ENCODE results near the gene DDRGK1.
"Not testable (repeated sequence)": the region's sequence is repeated elsewhere in the genome, so short reads cannot be mapped to it uniquely, and the experiment has no call there.

Gene DDRGK1

GRCh38 chr20:3163099-3164042 lies 41.1 kb downstream of the DDRGK1 start:
- DNase-seq = no peak

GRCh38 chr20:3162080-3162611 lies 42.3 kb downstream of the DDRGK1 start:
- DNase-seq = no peak

- DNase-seq = no peak
These were observed 43.0 kb downstream of the DDRGK1 start for GRCh38 chr20:3161316-3162079.

- DNase-seq = no peak
These were observed 44.1 kb downstream of the DDRGK1 start for GRCh38 chr20:3160418-3160817.

- no peak for DNase-seq
These were observed 45.5 kb downstream of the DDRGK1 start for GRCh38 chr20:3158968-3159431.

- no peak for DNase-seq
These were observed 46.7 kb downstream of the DDRGK1 start for GRCh38 chr20:3157817-3158216.

GRCh38 chr20:3156811-3157619 lies 47.5 kb downstream of the DDRGK1 start:
- DNase-seq = no peak

GRCh38 chr20:3152057-3152644 lies 52.3 kb downstream of the DDRGK1 start:
- DNase-seq = not testable (repeated sequence)

GRCh38 chr20:3150908-3151307 lies 53.6 kb downstream of the DDRGK1 start:
- no peak for DNase-seq

- DNase-seq = no peak
These were observed 57.6 kb downstream of the DDRGK1 start for GRCh38 chr20:3146732-3147341.

- DNase-seq = no peak
These were observed 62.7 kb downstream of the DDRGK1 start for GRCh38 chr20:3141757-3142156.
